Measurements from ENCODE around the gene MYL6. TPM values are rescaled to one million over a fixed set of nuclear protein-coding genes. Genes with fewer than 3 reads are reported as not detected.
"Not testable (repeated sequence)": the region's sequence is repeated elsewhere in the genome, so short reads cannot be mapped to it uniquely, and the experiment has no call there.

MYL6 gene
- polyA plus RNA-seq (ENCODE audit: insufficient read length in 10 of 10) = 1,000 to 10,000 TPM; 1,255 to 1,671 (median 1,389) TPM
- long read RNA-seq, donor 1, transcript MYL6-212 (4 exons, 582 nt) = minor isoform, 17 of 785 reads
- long read RNA-seq, donor 1, transcript MYL6-218 (7 exons, 901 nt) = major isoform, 151 of 785 reads
- long read RNA-seq, donor 1, transcript MYL6-207 (6 exons, 655 nt) = minor isoform, 134 of 785 reads
- long read RNA-seq, donor 1, transcript MYL6-219 (5 exons, 1,438 nt) = minor isoform, 6 of 785 reads
- long read RNA-seq, donor 1, partial matches to known transcripts = 294 of 785 reads
- long read RNA-seq, donor 1, other reads (novel, unspliced or antisense) = 176 of 785 reads
- long read RNA-seq, donor 2, transcript MYL6-218 (7 exons, 901 nt) = major isoform, 97 of 560 reads
- long read RNA-seq, donor 2, transcript MYL6-212 (4 exons, 582 nt) = minor isoform, 16 of 560 reads
- long read RNA-seq, donor 2, transcript MYL6-207 (6 exons, 655 nt) = minor isoform, 96 of 560 reads
- long read RNA-seq, donor 2, partial matches to known transcripts = 168 of 560 reads
- long read RNA-seq, donor 2, other reads (novel, unspliced or antisense) = 172 of 560 reads
- long read RNA-seq, donor 3 = 0 reads
- long read RNA-seq, donor 4, transcript MYL6-219 (5 exons, 1,438 nt) = minor isoform, 5 of 649 reads
- long read RNA-seq, donor 4, transcript MYL6-212 (4 exons, 582 nt) = minor isoform, 27 of 649 reads
- long read RNA-seq, donor 4, transcript MYL6-207 (6 exons, 655 nt) = minor isoform, 97 of 649 reads
- long read RNA-seq, donor 4, transcript MYL6-218 (7 exons, 901 nt) = major isoform, 147 of 649 reads
- long read RNA-seq, donor 4, partial matches to known transcripts = 271 of 649 reads
- long read RNA-seq, donor 4, other reads (novel, unspliced or antisense) = 96 of 649 reads
- long read RNA-seq, donor 5, transcript MYL6-207 (6 exons, 655 nt) = minor isoform, 189 of 994 reads
- long read RNA-seq, donor 5, transcript MYL6-218 (7 exons, 901 nt) = major isoform, 216 of 994 reads
- long read RNA-seq, donor 5, transcript MYL6-212 (4 exons, 582 nt) = minor isoform, 25 of 994 reads
- long read RNA-seq, donor 5, transcript MYL6-211 (5 exons, 528 nt) = minor isoform, 6 of 994 reads
- long read RNA-seq, donor 5, partial matches to known transcripts = 418 of 994 reads
- long read RNA-seq, donor 5, other reads (novel, unspliced or antisense) = 130 of 994 reads
- long read RNA-seq, donor 6, transcript MYL6-218 (7 exons, 901 nt) = major isoform, 158 of 823 reads
- long read RNA-seq, donor 6, transcript MYL6-219 (5 exons, 1,438 nt) = minor isoform, 9 of 823 reads
- long read RNA-seq, donor 6, transcript MYL6-207 (6 exons, 655 nt) = minor isoform, 124 of 823 reads
- long read RNA-seq, donor 6, transcript MYL6-212 (4 exons, 582 nt) = minor isoform, 18 of 823 reads
- long read RNA-seq, donor 6, partial matches to known transcripts = 343 of 823 reads
- long read RNA-seq, donor 6, other reads (novel, unspliced or antisense) = 170 of 823 reads
- long read RNA-seq, donor 7, transcript MYL6-212 (4 exons, 582 nt) = minor isoform, 12 of 271 reads
- long read RNA-seq, donor 7, transcript MYL6-219 (5 exons, 1,438 nt) = minor isoform, 11 of 271 reads
- long read RNA-seq, donor 7, transcript MYL6-218 (7 exons, 901 nt) = major isoform, 137 of 271 reads
- long read RNA-seq, donor 7, transcript MYL6-207 (6 exons, 655 nt) = minor isoform, 101 of 271 reads
- long read RNA-seq, donor 7, partial matches to known transcripts = 6 of 271 reads
- long read RNA-seq, donor 7, other reads (novel, unspliced or antisense) = 0 of 271 reads
- long read RNA-seq, donor 8, transcript MYL6-218 (7 exons, 901 nt) = minor isoform, 134 of 374 reads
- long read RNA-seq, donor 8, transcript MYL6-212 (4 exons, 582 nt) = minor isoform, 21 of 374 reads
- long read RNA-seq, donor 8, transcript MYL6-207 (6 exons, 655 nt) = major isoform, 152 of 374 reads
- long read RNA-seq, donor 8, partial matches to known transcripts = 53 of 374 reads
- long read RNA-seq, donor 8, other reads (novel, unspliced or antisense) = 0 of 374 reads
- long read RNA-seq, donor 9, transcript MYL6-207 (6 exons, 655 nt) = minor isoform, 13 of 87 reads
- long read RNA-seq, donor 9, transcript MYL6-212 (4 exons, 582 nt) = minor isoform, 8 of 87 reads
- long read RNA-seq, donor 9, transcript MYL6-218 (7 exons, 901 nt) = major isoform, 22 of 87 reads
- long read RNA-seq, donor 9, partial matches to known transcripts = 23 of 87 reads
- long read RNA-seq, donor 9, other reads (novel, unspliced or antisense) = 19 of 87 reads

GRCh38 chr12:56158029-56158925 is at the start of gene MYL6:
MYL6 (plus strand) TSS chr12:56158359; CDS start chr12:56158402, 43 bp downstream.
- DNase-seq = peak; percentile 98 to 99 (median 98)

DNA sequence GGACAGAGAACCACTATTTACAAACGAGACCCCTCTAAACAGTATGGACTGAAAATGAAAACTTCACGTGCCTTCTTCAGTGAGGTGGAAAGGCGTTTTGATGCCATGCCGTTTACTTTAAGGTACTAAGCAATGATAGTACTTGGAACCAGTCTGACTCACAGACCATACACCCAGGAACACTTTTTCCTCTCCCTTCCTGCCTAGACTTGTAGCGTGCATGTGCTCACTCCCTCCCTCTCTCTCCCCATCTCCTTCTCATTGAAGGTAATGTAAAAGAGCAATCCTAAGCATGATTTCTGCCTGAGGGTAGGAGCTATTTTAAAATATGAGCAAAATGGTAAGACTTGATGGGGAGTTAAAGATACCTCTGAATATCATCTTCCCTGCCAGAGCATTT is 47.6 kb upstream of the MYL6 start:
- DNase-seq = no peak

DNA sequence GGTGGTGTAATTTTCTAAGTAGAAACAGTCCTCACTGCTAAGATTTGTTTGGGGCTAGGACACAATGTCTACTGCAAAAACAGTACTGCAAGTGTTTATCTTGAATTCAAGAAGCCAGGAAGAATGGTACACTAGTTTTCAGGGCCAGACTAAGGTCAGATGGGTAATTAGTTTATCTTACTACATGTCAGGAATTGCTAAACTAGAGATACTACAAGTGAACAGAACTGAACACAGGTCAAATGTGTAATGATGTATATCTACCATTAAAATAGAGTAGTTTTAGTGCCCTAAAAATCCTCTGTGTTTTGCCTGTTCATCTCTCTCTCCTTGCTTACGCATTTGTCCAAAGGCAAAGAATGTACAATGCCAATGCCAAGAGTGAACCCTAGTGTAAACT is 44.1 kb upstream of the MYL6 start:
- DNase-seq = no peak

- DNase-seq = peak in 2 of 3 donors; percentile 21 to 47
Observed at GRCh38 chr12:56115329-56115728, 42.8 kb upstream of the MYL6 start.

- peak; percentile 97 to 99 (median 98) for DNase-seq
Observed at GRCh38 chr12:56116267-56117081, 41.7 kb upstream of the MYL6 start, which contains the start of gene RPL41. RPL41 (plus strand) TSS chr12:56116633.

DNA sequence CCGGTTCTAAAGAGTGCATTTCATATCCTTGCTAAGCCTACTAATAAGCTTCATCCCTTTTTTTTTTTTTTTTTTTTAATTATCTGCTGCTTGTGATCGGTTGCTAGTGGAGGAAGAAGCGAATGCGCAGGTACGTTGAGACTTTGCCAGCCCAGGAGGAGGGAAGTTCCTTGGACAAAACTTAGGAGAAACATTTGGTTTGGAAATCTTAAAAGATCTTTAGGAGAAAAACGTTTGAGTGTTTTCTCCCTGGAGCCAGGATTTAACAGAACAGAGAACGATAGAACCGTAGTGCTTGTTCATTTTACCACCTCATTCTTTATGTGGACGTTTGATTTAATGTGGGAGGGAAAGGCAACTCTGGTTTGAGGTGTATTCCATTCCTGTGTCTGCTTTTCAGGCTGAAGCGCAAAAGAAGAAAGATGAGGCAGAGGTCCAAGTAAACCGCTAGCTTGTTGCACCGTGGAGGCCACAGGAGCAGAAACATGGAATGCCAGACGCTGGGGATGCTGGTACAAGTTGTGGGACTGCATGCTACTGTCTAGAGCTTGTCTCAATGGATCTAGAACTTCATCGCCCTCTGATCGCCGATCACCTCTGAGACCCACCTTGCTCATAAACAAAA is 41.0 kb upstream of the MYL6 start:
- not testable (repeated sequence) for DNase-seq

GRCh38 chr12:56117778-56118687 is 40.1 kb upstream of the MYL6 start, which contains the start of gene ZC3H10:
ZC3H10 (plus strand) TSS chr12:56118266; CDS start chr12:56120563, 2,297 bp downstream.
- DNase-seq = peak; percentile 99 to 100 (median 100)

DNA sequence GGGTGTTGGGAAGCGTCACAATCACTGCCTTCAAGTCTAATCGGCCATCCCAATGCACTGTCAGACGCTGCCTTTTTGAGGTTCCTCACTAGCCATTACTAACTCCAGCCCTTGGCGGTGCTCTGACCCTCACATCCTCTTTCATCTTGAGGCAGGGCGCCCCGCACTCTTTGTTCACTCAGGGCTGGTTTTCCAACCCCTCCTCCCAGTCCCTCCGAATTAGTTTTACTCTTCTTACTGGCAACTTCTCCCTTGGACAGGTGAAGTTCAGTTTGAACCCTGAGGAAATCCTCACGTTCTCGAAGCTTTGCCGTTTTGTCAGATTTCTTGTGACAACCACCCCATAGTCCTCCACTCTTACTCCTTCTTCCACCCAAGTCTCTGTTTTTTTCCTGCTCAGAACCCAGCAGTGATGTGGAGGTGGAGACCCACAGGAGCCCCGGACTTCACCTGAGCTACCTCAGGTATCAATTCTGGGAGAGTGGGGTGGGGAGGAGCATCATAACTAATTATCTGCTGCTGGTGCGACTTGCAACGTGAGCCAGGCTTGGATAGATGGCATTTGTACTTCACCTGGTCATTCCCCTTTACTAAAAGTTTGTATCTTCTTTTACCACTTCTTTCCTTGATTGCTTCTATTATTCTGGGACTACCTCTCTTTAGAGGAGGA is 39.3 kb upstream of the MYL6 start:
- peak in 1 of 3 donors; percentile 22 for DNase-seq

DNA sequence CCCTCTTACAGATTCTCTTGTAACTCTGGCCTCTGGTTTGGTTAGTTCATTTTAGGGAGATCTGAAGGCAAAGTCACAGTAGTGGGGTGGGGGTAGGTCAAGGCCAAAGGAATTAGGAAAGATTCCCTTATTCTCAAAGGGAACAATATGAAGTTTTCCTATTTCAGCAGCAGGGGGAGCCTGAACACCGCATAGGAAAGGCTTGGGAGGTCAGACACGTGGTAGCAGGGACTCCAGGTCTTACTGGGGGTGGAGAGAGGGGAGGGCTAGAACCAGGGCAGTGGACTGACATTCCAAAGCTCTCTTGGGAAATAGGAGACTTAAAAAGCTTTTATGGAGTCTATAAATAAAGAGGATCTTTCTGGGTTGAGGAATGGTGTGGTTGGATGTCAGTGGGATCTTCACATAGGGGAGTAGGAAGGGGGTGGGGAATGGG is 38.8 kb upstream of the MYL6 start:
- peak; percentile 84 to 91 (median 89) for DNase-seq

- no peak for DNase-seq
Observed at GRCh38 chr12:56120158-56120846, 37.9 kb upstream of the MYL6 start.

- no peak for DNase-seq
Observed at GRCh38 chr12:56121204-56121870, 36.8 kb upstream of the MYL6 start.

DNA sequence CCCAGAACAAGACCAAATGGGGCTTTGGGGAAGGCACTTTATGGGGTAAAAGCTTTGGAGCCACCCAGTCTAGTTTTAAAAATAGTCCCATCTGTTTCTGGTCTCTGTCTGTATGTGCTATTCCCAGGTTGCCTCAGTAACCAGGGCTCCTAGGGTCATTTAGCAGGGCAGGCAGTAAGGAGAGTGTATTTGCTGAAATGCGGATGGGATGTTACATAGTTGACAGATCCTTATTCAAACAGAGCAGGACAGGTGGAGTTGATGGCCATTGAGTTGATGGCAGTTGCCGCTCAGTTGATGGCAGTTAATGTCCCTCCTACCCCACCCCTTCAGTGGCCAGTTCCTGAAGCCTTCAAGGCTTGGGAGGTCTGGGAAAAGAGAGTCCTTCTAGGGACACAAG is 35.5 kb upstream of the MYL6 start:
- DNase-seq = no peak

DNA sequence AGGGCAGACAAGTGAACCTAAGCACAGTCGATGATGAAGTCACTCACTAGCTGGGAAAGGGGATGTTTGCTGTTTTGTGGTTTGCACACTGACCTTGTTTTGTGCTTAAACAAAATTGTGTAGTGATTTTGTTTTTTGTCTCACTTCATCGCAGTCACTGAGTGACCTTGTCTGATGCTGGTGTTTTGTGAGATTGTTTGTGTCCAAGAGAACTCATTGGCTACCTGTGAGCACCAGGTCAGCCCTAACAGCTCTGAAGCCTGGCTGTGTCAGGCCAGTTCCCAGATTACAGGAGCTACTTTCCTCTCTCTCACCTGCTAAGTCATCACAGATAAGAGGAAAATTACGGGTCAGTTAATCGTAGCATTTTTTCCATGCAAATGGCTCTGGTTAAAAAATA is 34.0 kb upstream of the MYL6 start:
- DNase-seq = no peak

DNA sequence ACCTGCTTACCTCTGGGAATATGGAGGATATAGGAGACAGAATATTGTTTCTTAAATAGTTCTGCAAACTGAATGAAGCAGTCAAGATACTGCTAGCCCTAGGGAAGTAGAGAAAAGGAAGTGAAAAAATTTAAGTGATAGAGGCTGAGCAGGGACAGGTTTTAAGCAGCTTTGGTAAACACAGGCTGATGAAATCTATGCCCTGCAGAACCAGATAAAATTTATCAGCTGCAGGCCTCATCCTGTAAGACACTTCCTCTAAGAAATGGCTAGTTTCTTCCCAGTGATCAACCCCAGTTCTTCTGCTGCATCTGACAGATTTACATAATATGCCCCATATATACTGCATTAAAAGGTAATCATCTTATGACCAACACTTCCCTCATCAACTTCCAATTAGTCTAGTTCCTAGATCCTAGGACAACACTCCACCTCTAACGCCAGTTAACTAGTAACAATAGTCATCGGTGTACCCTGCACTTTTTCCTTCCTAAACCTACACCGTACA is 31.4 kb upstream of the MYL6 start:
- DNase-seq = peak in 1 of 3 donors; percentile 31

Measured in muscle of back (tissue), 13 donors.